HT1080 (cell line): ENCODE results near the gene LINC00632. TPM values are rescaled to one million over a fixed set of nuclear protein-coding genes. Genes with fewer than 3 reads are reported as not detected.

Experiments used
- DNase-seq: peaks from one replicate; pipeline ENCODE4 v3.0.0-alpha.2; 2015; ENCODE audit warnings: low read depth
- polyA plus RNA-seq, 2 experiments: library from polyadenylated mRNA; depleted of rRNA; stranded (reverse); fragments of >200 nt; gene quantifications; 2 replicates each; pipeline ENCODE4 v1.2.3, GENCODE V29; 2015
- total RNA-seq: library from RNA; depleted of rRNA; stranded (reverse); fragments of >200 nt; shearing (Covaris generic); gene quantifications from 2 replicates; pipeline ENCODE4 v1.2.3, GENCODE V29; 2014; rRNA removed

The LINC00632 gene
- total RNA-seq: 0.63 and 2.1 TPM in 2 replicates
- polyA plus RNA-seq (2015; cell fraction: cytosol; rRNA removed): 1.1 TPM in 2 replicates
- polyA plus RNA-seq (2015; cell fraction: nucleus; rRNA removed): 2.2 TPM in 2 replicates

- peak; percentile 42 for DNase-seq
These were observed at the start of gene LINC00632 for GRCh38 chrX:140709421-140709846. LINC00632 (plus strand) TSS chrX:140709759.

- peak; percentile 1 for DNase-seq
These were observed 47.9 kb upstream of the LINC00632 start for GRCh38 chrX:140661643-140662042.

- peak; percentile 14 for DNase-seq
These were observed 44.6 kb upstream of the LINC00632 start for GRCh38 chrX:140664939-140665338.

- peak; percentile 1 for DNase-seq
These were observed 36.5 kb upstream of the LINC00632 start for GRCh38 chrX:140672840-140673731.

GRCh38 chrX:140687706-140688105, 21.9 kb upstream of the LINC00632 start:
- no peak for DNase-seq

- DNase-seq: peak; percentile 57
These were observed 18.0 kb upstream of the LINC00632 start for GRCh38 chrX:140691596-140691995.

- peak; percentile 14 for DNase-seq
These were observed 11.9 kb upstream of the LINC00632 start for GRCh38 chrX:140697618-140698017.

GRCh38 chrX:140701480-140701879, 8.1 kb upstream of the LINC00632 start:
- peak; percentile 6 for DNase-seq

- DNase-seq: peak; percentile 78
These were observed 1.2 kb downstream of the LINC00632 start for GRCh38 chrX:140710710-140711109.

GRCh38 chrX:140711894-140712293, 2.3 kb downstream of the LINC00632 start:
- no peak for DNase-seq

GRCh38 chrX:140712413-140713173, 3.0 kb downstream of the LINC00632 start:
- DNase-seq: peak; percentile 62

GRCh38 chrX:140713174-140713539, 3.6 kb downstream of the LINC00632 start:
- no peak for DNase-seq

- DNase-seq: no peak
These were observed 6.2 kb downstream of the LINC00632 start for GRCh38 chrX:140715787-140716186.

GRCh38 chrX:140723121-140723715, 13.7 kb downstream of the LINC00632 start:
- DNase-seq: peak; percentile 10

- no peak for DNase-seq
These were observed 14.8 kb downstream of the LINC00632 start for GRCh38 chrX:140724309-140724708.

GRCh38 chrX:140724736-140725135, 15.2 kb downstream of the LINC00632 start:
- no peak for DNase-seq

- DNase-seq: no peak
These were observed 15.9 kb downstream of the LINC00632 start for GRCh38 chrX:140725500-140725899.

GRCh38 chrX:140733766-140734342, 24.3 kb downstream of the LINC00632 start:
- peak; percentile 36 for DNase-seq

GRCh38 chrX:140744085-140744484, 34.5 kb downstream of the LINC00632 start:
- peak; percentile 62 for DNase-seq

GRCh38 chrX:140756941-140757340, 47.4 kb downstream of the LINC00632 start:
- DNase-seq: no peak

GRCh38 chrX:140762061-140762460, 52.5 kb downstream of the LINC00632 start:
- DNase-seq: peak; percentile 39
